ENCODE measurements around the gene ANTXR1. TPM values are rescaled to one million over a fixed set of nuclear protein-coding genes. Genes with fewer than 3 reads are reported as not detected.

Gene ANTXR1
- total RNA-seq, 4 donors from 2014 or later: 52.8 to 116 (median 98.9) TPM

DNA sequence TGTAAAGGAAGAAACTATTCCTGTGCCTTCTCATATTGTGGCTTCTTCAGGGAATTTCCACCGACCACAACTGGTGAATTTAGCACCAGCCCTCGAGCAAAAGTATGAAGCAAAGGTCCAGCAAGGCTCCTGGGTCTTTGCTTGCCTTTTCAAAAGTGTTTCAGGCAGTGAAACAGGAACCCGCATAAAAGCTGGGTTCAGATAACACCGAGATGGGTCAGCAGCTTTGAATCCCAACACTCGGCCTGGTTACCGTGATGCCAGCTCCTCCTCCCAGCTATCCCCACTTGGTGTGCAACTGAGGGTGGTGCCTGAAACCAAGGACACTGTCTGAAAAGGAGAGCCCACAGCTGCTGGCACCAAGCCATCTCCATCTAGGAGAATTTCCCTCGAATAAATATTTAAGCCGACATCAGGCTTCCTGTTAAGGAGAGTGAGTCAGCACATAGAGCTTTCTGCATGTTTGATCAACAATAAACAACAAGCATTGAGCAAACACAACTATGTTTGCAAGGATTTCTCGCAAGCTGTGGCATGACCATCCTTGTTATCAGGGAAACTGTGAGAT lies 69.5 kb downstream of the ANTXR1 start:
- Histone ChIP-seq H3K27ac (peak overlapping the region in 3 of 4 donors; percentile 65 to 70 (median 68)), H3K4me3 (no peak overlapping the region), H3K4me1 (peaks cover 6 to 50% (median 14%) of the 10 kb centered on the region in 3 donors), H3K9me3 (no peaks in the 10 kb centered on the region), H3K36me3 (peaks cover 0 to 32% of the 10 kb centered on the region in 2 donors), H3K27me3 (no peaks in the 10 kb centered on the region)
- 28 to 30% methylated on average over 4 of the region's 9 CpGs for WGBS, 2 donors (ENCODE audit: low coverage in 1 of 2)
- ATAC-seq: no peak
- TF ChIP-seq EP300 (IDR thresholded peaks at IDR 0.05): no peak
- no peak for TF ChIP-seq POLR2A (IDR thresholded peaks at IDR 0.05)
- no peak for TF ChIP-seq POLR2AphosphoS5 (IDR thresholded peaks at IDR 0.05)
- TF ChIP-seq, protein P1, sequence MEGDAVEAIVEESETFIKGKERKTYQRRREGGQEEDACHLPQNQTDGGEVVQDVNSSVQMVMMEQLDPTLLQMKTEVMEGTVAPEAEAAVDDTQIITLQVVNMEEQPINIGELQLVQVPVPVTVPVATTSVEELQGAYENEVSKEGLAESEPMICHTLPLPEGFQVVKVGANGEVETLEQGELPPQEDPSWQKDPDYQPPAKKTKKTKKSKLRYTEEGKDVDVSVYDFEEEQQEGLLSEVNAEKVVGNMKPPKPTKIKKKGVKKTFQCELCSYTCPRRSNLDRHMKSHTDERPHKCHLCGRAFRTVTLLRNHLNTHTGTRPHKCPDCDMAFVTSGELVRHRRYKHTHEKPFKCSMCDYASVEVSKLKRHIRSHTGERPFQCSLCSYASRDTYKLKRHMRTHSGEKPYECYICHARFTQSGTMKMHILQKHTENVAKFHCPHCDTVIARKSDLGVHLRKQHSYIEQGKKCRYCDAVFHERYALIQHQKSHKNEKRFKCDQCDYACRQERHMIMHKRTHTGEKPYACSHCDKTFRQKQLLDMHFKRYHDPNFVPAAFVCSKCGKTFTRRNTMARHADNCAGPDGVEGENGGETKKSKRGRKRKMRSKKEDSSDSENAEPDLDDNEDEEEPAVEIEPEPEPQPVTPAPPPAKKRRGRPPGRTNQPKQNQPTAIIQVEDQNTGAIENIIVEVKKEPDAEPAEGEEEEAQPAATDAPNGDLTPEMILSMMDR (IDR thresholded peaks at IDR 0.05): no peak

DNA sequence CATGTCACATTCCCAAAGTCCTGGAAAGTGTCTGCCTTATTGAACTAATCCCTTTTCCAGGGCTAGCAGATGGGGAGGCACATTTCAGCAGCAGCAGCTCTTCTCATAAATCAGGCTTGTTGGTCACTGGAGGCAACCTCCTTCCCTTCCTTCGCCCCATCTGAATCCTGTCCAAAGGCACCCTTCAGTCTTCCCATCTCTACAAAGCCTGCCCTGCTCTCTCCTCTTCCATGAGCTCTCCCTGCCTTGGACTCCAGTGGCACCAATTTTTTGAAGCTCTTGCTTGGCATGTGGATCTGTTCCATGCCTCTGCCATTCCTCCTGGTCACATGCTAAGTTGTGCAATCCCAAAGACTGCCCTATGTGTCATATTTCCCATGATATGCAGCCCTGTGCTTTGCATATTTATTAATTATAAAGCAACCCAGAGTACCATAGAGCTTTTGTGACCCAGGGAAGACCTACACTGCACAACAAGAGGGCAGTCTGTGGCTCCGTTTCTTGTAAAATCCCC lies 70.3 kb downstream of the ANTXR1 start:
- Histone ChIP-seq H3K27ac (peak overlapping the region; percentile 18 to 70 (median 66)), H3K4me1 (peaks cover 6 to 56% (median 14%) of the 10 kb centered on the region in 3 donors), H3K4me3 (no peak overlapping the region), H3K9me3 (no peaks in the 10 kb centered on the region), H3K27me3 (no peaks in the 10 kb centered on the region), H3K36me3 (peaks cover 0 to 25% of the 10 kb centered on the region in 2 donors)
- TF ChIP-seq POLR2A (IDR thresholded peaks at IDR 0.05) (no peak), POLR2AphosphoS5 (IDR thresholded peaks at IDR 0.05) (peak; percentile 73)
- WGBS, 2 donors (ENCODE audit: low coverage in 1 of 2): 48 to 83% methylated on average over 2 of the region's 2 CpGs
- ATAC-seq: peak; percentile 73

GRCh38 chr2:69084492-69084891 lies 71.5 kb downstream of the ANTXR1 start:
- 92 to 100% methylated on average over 3 of the region's 4 CpGs for WGBS, 2 donors (ENCODE audit: low coverage in 1 of 2)
- no peak for ATAC-seq
- Histone ChIP-seq H3K36me3 (peaks cover 0 to 14% of the 10 kb centered on the region in 2 donors), H3K27me3 (no peaks in the 10 kb centered on the region), H3K4me1 (peaks cover 6 to 68% (median 14%) of the 10 kb centered on the region in 3 donors), H3K9me3 (no peaks in the 10 kb centered on the region), H3K27ac (no peak overlapping the region), H3K4me3 (no peak overlapping the region)
- TF ChIP-seq POLR2A (IDR thresholded peaks at IDR 0.05) (no peak), EP300 (IDR thresholded peaks at IDR 0.05) (no peak), POLR2AphosphoS5 (IDR thresholded peaks at IDR 0.05) (no peak)
- TF ChIP-seq, protein P1 (IDR thresholded peaks at IDR 0.05): no peak

- Histone ChIP-seq H3K27me3 (no peaks in the 10 kb centered on the region), H3K4me3 (no peak overlapping the region), H3K9me3 (no peaks in the 10 kb centered on the region), H3K27ac (peak overlapping the region in 2 of 4 donors; percentile 30 to 53), H3K4me1 (peaks cover 6 to 65% (median 14%) of the 10 kb centered on the region in 3 donors), H3K36me3 (peaks cover 0 to 19% of the 10 kb centered on the region in 2 donors)
- no peak for TF ChIP-seq POLR2A (IDR thresholded peaks at IDR 0.05)
- TF ChIP-seq POLR2AphosphoS5 (IDR thresholded peaks at IDR 0.05): no peak
- TF ChIP-seq, protein P1 (IDR thresholded peaks at IDR 0.05): no peak
- TF ChIP-seq EP300 (IDR thresholded peaks at IDR 0.05): no peak
- ATAC-seq: no peak
- WGBS, 2 donors (ENCODE audit: low coverage in 1 of 2): 75% methylated on average over 4 of the region's 4 CpGs; no CpG with 5 or more reads in 1 of the 2 donors
These were observed 73.5 kb downstream of the ANTXR1 start for GRCh38 chr2:69086466-69086865.

- peak overlapping the region in 3 of 4 donors; percentile 41 to 53 (median 48) for H3K27ac ChIP-seq
- peak; percentile 17 for ATAC-seq
- 77 to 78% methylated on average over 4 to 5 of the region's 5 CpGs for WGBS, 2 donors (ENCODE audit: low coverage in 1 of 2)
These were observed 74.4 kb downstream of the ANTXR1 start for GRCh38 chr2:69087211-69087911.

More at GRCh38 chr2:69087211-69087911, 74.4 kb downstream of the ANTXR1 start:
- peaks cover 0 to 23% of the 10 kb centered on the region in 2 donors for H3K36me3 ChIP-seq
- H3K27me3 ChIP-seq: no peaks in the 10 kb centered on the region
- peaks cover 6 to 56% (median 12%) of the 10 kb centered on the region in 3 donors for H3K4me1 ChIP-seq
- no peaks in the 10 kb centered on the region for H3K9me3 ChIP-seq
- no peak overlapping the region for H3K4me3 ChIP-seq
- TF ChIP-seq EP300 (IDR thresholded peaks at IDR 0.05) (no peak), POLR2A (IDR thresholded peaks at IDR 0.05) (no peak)

Measured in gastroesophageal sphincter (tissue), 4 donors.